HUES6 (cell line): Measurements from ENCODE around the gene SDCCAG8.

Source experiments
- H3K27ac ChIP-seq: 2 replicates; pipeline ENCODE4 v1.7.0; 2013; ENCODE audit warnings: low read depth, mild to moderate bottlenecking, low read length, inconsistent platforms
- H3K27me3 ChIP-seq: 2 replicates; pipeline ENCODE4 v1.6.1; 2013; ENCODE audit warnings: low read length; ENCODE audit not compliant: control insufficient read depth, insufficient read depth
- H3K36me3 ChIP-seq: 2 replicates; pipeline ENCODE4 v1.6.1; 2013; ENCODE audit warnings: low read length; ENCODE audit not compliant: control insufficient read depth, insufficient read depth
- H3K4me1 ChIP-seq: 2 replicates; pipeline ENCODE4 v1.6.1; 2013; ENCODE audit warnings: low read length; ENCODE audit not compliant: control insufficient read depth, insufficient read depth
- H3K4me3 ChIP-seq: 2 replicates; pipeline ENCODE4 v1.5.1; 2013; ENCODE audit warnings: low read depth, low read length
- H3K9ac ChIP-seq: one replicate; pipeline ENCODE4 v1.6.1; 2013; ENCODE audit warnings: mild to moderate bottlenecking, low read length
- H3K9me3 ChIP-seq: 2 replicates; pipeline ENCODE4 v1.6.1; 2013; ENCODE audit warnings: low read depth, low read length; ENCODE audit not compliant: control insufficient read depth, insufficient read depth

SDCCAG8 gene

DNA sequence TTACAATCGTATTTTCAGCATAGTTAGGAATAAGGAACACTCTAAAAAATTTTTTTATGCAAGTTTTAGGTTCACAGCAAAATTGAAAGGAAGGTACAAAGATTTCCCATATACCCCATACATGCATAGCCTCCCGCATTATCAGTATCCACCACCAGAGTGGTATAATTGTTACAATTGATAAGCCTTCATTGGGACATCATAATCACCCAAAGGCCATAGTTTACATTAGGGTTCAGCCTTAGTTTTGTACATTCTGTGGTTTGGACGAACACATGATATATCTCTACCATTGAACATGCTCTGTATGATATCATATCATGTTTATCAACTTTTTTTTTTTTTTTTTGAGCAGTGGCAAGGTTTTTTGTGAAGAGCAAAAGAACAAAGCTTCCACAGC, 180.0 kb downstream of the SDCCAG8 start:
- no peaks in the 10 kb centered on the region for H3K9me3 ChIP-seq
- H3K4me1 ChIP-seq = peaks cover 13% of the 10 kb centered on the region; the same call in 1 of the 2 replicates
- no peaks in the 10 kb centered on the region for H3K27me3 ChIP-seq
- no peaks in the 10 kb centered on the region for H3K36me3 ChIP-seq
- no peak overlapping the region for H3K9ac ChIP-seq
- no peak overlapping the region for H3K27ac ChIP-seq
- H3K4me3 ChIP-seq = no peak overlapping the region

DNA sequence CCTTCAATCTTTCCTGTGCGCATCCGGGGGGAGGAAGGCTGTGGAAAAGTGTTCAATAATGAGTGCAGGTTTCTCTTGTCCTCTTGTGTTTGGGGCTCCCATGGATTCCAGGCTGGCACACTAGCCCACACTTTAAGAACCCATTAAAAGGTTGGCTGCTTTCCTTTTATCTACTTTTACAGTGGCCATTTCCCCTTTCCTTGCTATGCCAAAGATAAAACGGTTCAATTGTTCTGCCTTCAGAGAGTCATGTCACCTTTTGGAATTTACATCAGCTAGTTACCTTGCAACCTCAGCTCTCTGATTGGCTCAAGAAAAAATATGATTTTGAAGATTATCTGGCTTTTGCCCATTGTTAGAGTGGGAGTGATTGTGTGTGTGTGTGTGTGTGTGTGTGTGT, 182.3 kb downstream of the SDCCAG8 start:
- H3K27me3 ChIP-seq = no peaks in the 10 kb centered on the region
- no peaks in the 10 kb centered on the region for H3K9me3 ChIP-seq
- no peak overlapping the region for H3K9ac ChIP-seq
- H3K36me3 ChIP-seq = no peaks in the 10 kb centered on the region
- no peak overlapping the region for H3K4me3 ChIP-seq
- H3K27ac ChIP-seq = no peak overlapping the region
- H3K4me1 ChIP-seq = peaks cover 13% of the 10 kb centered on the region; the same call in 1 of the 2 replicates

GRCh38 chr1:243438815-243439214, 183.0 kb downstream of the SDCCAG8 start:
- Histone ChIP-seq H3K9me3 (no peaks in the 10 kb centered on the region), H3K36me3 (no peaks in the 10 kb centered on the region), H3K4me1 (peaks cover 13% of the 10 kb centered on the region; the same call in 1 of the 2 replicates), H3K4me3 (no peak overlapping the region), H3K27me3 (no peaks in the 10 kb centered on the region), H3K9ac (no peak overlapping the region), H3K27ac (no peak overlapping the region)

- Histone ChIP-seq H3K4me3 (no peak overlapping the region), H3K27ac (no peak overlapping the region), H3K4me1 (peaks cover 13% of the 10 kb centered on the region; the same call in 1 of the 2 replicates), H3K36me3 (no peaks in the 10 kb centered on the region), H3K9me3 (no peaks in the 10 kb centered on the region), H3K27me3 (no peaks in the 10 kb centered on the region), H3K9ac (no peak overlapping the region)
These were observed 184.6 kb downstream of the SDCCAG8 start for GRCh38 chr1:243440406-243440805.

DNA sequence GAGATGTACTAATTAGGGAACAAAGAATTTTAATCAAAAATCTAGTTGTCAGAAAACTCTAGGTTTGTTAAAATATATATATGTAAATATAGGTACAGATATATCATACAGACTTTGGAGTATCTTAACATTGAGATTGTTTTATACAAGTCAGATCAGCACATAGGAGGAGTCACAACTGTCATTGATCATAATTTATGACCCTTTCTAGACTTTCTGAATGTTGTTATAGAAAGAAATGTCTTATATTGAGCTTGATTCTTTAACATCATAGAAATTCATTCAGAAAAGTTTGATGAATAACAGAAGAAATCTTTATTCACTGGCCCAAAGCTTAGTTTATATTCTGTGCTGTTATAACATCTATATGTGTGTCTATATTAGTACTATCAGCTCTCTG, 185.8 kb downstream of the SDCCAG8 start:
- Histone ChIP-seq H3K4me3 (no peak overlapping the region), H3K27ac (no peak overlapping the region), H3K9me3 (no peaks in the 10 kb centered on the region), H3K36me3 (no peaks in the 10 kb centered on the region), H3K27me3 (no peaks in the 10 kb centered on the region), H3K4me1 (peaks cover 13% of the 10 kb centered on the region; the same call in 1 of the 2 replicates), H3K9ac (no peak overlapping the region)

DNA sequence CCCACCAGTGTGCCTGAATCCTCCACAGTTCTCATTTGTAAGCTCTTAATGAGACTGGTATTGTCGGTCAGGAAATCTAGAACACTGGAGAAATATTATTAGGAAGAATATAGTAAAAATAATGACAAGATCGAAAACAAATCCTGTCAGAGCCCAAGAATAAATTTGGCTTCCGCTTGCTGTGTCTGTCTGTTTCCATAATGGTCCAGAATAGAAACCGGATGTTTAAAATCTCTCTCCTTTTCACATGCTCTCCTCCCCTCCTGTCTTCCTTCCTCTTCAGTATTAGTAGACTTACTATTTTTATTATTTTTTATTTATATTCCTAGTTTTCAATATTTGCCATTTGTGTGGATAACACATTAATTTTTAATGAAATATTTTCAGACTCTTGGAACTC, 187.7 kb downstream of the SDCCAG8 start:
- no peaks in the 10 kb centered on the region for H3K27me3 ChIP-seq
- peaks cover 13% of the 10 kb centered on the region; the same call in 1 of the 2 replicates for H3K4me1 ChIP-seq
- H3K27ac ChIP-seq = no peak overlapping the region
- H3K36me3 ChIP-seq = no peaks in the 10 kb centered on the region
- no peaks in the 10 kb centered on the region for H3K9me3 ChIP-seq
- H3K4me3 ChIP-seq = no peak overlapping the region
- H3K9ac ChIP-seq = no peak overlapping the region

DNA sequence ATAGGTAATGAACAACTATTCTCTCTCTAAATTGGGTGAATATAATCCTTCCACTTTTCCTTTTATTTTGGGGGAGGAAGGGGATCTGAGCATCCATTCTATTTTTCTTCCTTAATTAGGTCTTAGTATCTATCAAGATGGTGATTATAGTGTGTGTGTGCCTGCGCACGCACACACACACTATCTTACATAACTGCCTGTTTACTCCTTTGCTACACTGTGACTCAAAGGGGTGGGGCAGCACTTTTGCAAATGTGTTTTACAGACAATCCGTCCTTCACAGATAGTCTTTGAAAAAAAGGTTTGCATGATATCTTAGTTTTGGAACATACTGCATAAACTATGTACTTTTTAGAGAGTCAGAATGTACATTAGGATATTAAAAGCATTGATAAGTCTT, 191.5 kb downstream of the SDCCAG8 start:
- Histone ChIP-seq H3K9me3 (no peaks in the 10 kb centered on the region), H3K27me3 (no peaks in the 10 kb centered on the region), H3K4me1 (no peaks in the 10 kb centered on the region), H3K36me3 (no peaks in the 10 kb centered on the region), H3K9ac (no peak overlapping the region), H3K27ac (no peak overlapping the region), H3K4me3 (no peak overlapping the region)

DNA sequence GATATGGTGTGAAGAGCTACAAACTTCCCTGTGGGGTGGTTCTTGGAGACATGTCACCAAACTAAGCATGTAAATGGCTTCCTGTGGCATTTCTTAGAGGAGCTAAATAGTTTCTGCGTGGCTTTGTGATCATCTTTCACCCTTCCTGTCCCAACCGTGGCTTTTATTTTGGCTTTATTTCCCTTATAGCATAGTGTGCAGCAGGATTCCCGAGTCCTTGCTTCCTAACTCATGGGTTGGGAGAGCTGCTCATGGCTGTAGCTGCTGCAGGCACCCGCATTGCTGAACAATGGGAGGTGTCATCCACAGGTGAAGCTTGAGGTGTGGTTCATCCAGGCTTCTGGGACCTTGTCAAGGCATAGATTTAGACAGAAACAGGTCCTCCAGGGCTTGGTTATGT, 192.0 kb downstream of the SDCCAG8 start:
- Histone ChIP-seq H3K9me3 (no peaks in the 10 kb centered on the region), H3K27me3 (no peaks in the 10 kb centered on the region), H3K9ac (no peak overlapping the region), H3K27ac (no peak overlapping the region), H3K36me3 (no peaks in the 10 kb centered on the region), H3K4me1 (no peaks in the 10 kb centered on the region), H3K4me3 (no peak overlapping the region)

GRCh38 chr1:243449373-243449772, 193.5 kb downstream of the SDCCAG8 start:
- no peaks in the 10 kb centered on the region for H3K27me3 ChIP-seq
- no peak overlapping the region for H3K4me3 ChIP-seq
- no peaks in the 10 kb centered on the region for H3K36me3 ChIP-seq
- no peaks in the 10 kb centered on the region for H3K9me3 ChIP-seq
- no peak overlapping the region for H3K9ac ChIP-seq
- no peaks in the 10 kb centered on the region for H3K4me1 ChIP-seq
- H3K27ac ChIP-seq = no peak overlapping the region

GRCh38 chr1:243452092-243452491, 196.3 kb downstream of the SDCCAG8 start:
- Histone ChIP-seq H3K9me3 (no peaks in the 10 kb centered on the region), H3K36me3 (no peaks in the 10 kb centered on the region), H3K9ac (no peak overlapping the region), H3K27me3 (no peaks in the 10 kb centered on the region), H3K27ac (no peak overlapping the region), H3K4me1 (no peaks in the 10 kb centered on the region), H3K4me3 (no peak overlapping the region)

GRCh38 chr1:243454328-243454997, 198.6 kb downstream of the SDCCAG8 start:
- no peak overlapping the region for H3K27ac ChIP-seq
- H3K4me3 ChIP-seq = no peak overlapping the region
- no peaks in the 10 kb centered on the region for H3K4me1 ChIP-seq
- H3K36me3 ChIP-seq = no peaks in the 10 kb centered on the region
- H3K9me3 ChIP-seq = no peaks in the 10 kb centered on the region
- H3K27me3 ChIP-seq = no peaks in the 10 kb centered on the region
- H3K9ac ChIP-seq = no peak overlapping the region
